Activated CD4-positive, alpha-beta T cell treated with anti-CD3 and anti-CD28 coated beads, Interleukin-2, amount 50 U/mL, for 1 hour (primary cell): ENCODE results near the gene CPA1.

Source experiments
- DNase-seq: peaks from one replicate; pipeline ENCODE4 v3.0.0-alpha.2; 2020

The CPA1 gene

DNA sequence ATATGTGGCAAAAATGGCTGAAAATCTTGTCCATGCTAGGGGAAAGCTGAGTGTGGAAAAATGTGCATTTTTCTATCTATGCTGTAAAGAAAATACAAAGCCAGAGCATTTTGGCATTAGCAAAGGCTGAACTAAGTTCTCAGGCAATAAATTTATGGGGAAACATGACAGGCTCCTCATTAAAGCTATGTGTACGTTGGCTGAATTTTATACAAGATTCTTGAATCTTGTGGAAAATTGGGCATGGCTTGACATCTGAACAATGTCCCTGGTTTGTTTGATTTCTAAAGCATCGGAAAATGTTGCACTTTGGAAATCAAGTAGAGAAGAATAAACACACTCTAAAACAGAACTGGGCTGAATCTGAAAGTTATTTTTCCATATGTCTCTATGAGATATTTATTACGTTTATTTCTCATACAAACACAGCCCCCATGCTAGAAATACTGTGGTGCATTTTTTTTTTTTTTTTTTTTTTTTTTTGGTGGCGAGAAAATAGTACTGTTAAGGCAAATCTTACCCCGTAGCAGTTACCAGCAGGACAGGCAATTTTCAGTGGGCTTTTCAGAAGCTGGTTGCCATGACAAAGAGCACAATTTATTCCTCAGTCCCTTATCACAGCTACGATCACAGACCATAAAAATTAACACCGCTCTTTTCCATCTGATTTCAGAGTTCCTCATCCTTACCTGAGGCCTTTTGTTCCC, 16.9 kb downstream of the CPA1 start:
- DNase-seq: no peak

DNA sequence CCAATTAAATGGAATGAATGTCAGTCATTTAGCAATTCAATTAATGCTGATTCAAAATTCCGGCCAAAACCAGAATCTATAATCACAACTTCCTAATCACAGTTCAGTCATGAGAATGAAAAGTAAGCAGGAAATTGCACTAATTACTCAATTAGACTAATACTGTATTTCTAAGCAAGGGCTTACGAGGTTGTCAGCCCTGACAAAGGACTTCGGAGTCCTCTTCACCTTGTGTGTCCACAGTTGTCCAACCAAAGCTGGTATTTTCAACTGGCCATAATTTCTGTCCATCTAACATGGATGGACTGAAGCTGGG, 17.4 kb downstream of the CPA1 start:
- no peak for DNase-seq

DNA sequence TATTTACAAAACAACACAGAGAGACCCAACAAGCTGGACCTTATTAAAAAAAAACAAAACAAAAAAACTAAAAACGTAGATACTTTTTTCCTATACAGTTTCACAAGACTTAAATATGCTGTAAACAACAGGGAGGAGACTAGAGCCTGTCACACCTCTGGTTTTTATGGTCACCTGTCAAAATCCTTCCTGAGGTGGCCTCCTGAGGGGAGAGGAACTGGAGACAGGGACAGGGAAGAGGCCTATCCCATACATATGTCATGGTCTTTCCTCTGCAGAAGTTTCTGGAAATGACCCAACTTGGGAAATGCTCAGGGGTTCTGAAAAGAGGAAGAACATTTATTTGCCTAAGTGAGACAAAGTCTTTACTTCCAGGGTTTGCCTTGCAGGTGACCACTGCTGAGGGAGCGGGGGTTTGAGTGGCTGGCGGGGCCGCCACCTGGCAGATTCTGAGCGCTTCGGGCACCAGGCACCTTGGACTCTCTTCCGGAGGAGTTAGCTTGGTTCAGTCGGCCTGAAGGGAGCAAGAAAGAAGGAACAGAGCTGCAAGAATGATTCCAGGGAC, 18.3 kb downstream of the CPA1 start:
- no peak for DNase-seq

DNA sequence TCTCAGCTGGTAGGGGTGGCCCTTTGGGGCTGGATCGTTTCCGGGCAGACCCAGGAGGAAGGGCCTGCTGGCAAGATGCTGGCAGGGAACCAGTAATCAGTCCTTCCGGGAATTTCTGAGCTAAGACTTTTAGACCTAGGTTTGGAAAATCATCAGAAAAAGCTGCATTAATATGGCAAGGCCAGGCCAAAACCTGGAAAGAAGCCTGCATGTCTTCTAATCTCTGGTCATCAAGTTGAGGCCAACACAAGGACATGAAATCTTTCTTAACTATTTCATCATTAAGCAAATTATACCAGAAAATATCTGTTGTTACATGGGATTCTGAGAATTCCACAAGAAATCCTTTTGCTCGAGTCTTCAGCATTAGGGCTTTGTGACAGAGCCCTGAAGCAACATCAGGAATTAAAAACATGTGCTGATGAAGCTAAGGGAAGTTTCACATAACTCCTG, 19.9 kb downstream of the CPA1 start:
- no peak for DNase-seq

DNA sequence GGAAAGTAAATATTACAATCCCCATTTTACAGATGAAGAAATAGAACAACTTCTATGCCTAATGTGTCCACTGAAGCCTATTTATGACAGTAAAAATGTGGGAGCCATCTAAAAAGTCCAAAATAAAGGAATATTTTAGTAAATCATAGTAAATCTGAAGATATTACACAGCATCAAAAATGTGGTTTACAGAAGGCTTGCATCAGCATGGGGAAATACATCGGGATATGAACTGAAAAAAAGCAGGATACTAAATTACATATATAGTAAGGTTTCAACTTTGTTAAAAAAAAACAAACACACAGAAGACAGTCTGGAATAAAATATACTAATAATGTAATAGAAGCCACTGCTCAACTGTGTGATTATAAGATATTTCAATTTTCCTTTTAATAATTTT, 20.8 kb downstream of the CPA1 start:
- DNase-seq: no peak

DNA sequence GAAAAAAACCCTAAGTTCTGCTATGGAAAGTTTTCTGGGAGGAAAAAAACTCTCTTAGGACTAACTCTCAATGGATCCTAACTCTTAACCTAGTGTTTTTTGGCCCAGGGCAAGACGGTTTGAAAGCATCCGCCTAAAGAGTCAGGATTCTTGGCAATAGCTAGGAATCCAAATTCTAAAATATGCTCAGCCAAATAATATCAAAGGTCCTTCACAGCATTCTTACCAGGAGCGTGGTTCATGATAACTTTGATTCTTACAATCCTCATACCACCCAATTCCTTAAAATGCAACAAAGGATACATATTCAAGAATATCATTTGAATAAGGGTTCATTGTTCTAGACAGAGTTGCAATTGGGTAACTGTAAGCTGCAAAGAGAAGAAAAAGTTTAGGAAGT, 21.3 kb downstream of the CPA1 start:
- DNase-seq: no peak

DNA sequence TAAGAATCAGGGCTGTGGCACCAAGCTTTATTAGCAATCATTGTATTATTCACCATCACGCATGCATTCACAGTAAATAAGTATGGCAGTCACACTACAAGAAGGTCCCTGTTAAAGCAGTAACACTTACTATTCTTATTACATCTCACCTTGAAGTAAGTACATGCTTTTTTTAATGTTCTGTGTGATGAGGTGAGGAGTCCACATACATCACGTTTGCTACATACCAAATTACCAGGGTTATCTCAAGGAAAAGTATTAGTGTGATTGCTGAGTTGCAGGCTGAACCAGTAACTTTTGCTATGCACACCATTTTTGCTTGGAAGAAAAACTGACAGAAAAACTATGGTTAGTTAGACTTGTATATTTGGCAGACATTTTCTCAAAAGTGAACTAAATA, 24.7 kb downstream of the CPA1 start:
- no peak for DNase-seq

DNA sequence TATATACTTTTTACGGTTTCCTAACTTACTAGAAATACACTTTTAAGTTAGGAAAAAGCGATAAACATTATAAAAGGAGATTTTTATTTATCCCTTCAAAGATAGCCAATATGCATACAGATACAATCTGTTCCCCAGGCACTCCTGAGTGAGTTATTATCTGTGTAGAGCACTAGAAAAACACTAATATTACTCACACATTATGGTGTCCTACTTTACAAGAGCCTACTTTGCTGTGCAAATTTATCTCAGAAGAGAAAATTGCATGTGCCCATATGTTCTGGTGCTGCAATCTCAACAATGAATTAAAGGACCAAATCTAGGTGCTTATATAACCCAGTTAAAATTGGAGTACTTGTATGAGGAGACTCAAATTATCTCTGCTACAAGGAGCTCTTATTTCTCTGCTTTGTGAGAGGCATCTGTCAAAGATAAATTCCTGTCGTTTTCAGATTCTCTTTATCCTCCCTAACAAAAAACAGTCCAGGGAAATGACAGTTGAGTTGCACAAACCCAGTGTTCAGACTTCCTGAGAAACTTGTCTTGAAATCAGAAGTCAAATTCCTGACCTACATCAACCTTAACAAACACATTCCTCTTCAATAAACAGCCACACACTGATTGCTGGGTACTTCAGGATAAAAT, 28.9 kb downstream of the CPA1 start:
- no peak for DNase-seq

DNA sequence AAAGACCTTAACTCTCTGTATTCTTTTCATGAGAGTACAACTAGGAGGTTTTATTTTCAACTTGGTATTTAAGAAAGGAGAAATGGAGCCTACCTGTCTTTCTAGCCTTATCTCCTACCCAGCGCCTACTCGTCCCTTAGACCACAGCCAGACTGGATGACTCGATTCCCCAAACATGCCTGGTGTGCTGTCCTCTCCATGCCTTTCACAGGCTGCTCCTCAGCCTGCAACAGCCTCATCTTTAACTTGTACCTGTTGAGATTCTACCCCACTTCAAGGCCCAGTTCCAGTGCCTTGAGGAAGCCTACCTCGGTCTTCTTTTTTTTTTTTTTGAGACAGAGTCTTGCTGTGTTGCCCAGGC, 29.4 kb downstream of the CPA1 start:
- DNase-seq: no peak

DNA sequence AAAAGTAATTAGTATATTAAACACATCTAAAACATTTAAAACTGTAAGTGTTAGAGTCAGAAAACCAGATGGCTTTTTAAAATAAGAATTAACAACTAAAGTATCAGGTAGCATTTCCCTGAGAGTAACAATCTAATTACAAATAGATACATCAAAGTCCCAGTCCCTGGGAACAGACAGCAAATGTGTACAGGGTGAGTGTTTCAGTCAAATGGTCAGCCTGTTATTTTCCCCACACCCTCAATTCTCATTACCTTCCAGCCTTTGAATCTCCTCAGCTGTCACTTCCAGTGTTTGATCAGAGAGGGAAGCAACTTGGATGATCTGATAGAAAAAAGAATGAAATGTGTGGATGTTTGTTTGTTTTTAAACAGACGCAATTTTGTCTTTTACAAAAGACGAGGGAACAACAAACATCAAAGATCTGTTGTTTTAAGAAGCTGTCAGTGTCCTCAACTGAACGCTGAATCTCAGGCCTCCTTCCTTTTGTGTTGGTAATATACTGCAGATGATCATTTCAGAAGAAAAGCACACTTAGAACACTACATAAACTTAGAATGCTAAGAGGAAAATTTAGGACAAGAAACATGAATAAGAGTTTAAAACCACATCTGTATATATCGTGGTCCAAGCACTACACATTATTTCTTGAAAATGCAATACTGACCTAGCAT, 30.7 kb downstream of the CPA1 start:
- no peak for DNase-seq

DNA sequence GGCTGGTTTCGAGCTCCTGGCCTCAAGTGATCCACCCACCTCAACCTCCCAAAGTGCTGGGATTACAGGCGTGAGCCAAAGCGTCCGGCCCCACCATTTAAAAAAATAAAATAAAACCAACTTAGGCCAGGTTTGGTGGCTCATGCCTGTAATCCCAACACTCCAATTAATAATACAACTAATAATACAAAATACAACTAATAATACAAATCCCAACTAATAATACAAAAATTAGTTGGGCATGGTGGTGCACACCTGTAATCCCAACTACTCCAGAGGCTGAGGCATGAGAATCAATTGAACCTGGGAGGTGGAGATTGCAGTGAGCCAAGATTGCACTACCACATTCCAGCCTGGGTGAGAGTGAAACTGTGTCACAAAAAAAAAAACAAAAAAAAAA, 32.9 kb downstream of the CPA1 start:
- DNase-seq: no peak

DNA sequence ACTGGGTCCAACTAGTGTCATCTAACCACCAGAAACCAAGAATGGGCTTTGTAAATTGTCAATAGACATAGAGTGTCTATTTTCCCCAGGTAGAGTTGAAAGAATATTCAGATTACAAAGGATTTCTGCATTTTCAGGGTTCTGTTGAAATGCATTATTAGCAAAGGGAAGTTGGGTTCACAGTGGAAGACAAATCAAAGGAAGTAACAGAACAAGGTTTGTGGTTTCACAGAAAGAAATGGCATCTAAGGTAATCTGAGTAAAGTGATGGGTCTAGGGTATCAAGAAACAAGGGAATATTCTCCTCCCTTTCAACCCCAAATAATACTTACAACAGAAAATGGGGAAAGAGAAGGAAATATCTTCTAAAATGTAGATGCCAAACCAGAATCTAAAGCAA, 34.7 kb downstream of the CPA1 start:
- DNase-seq: no peak

DNA sequence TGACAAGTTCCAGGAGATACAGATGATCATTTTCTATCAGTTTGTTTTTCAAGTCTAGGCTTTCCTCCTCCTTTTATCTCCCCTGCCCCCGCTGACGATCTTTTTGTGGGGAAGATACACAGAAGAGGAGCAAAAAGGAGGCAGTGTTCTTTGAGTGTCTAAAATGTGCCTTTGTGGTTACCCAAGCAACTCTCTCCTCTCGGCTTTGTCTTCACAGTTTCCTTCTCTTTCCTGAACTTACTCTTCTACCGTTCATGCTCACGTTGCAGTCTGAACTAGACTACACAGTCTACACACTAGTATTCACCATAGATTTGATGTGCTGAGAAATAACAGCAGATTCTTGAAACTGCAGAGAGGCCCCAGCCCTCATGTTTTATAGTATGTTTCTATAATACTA, 36.9 kb downstream of the CPA1 start:
- DNase-seq: no peak

DNA sequence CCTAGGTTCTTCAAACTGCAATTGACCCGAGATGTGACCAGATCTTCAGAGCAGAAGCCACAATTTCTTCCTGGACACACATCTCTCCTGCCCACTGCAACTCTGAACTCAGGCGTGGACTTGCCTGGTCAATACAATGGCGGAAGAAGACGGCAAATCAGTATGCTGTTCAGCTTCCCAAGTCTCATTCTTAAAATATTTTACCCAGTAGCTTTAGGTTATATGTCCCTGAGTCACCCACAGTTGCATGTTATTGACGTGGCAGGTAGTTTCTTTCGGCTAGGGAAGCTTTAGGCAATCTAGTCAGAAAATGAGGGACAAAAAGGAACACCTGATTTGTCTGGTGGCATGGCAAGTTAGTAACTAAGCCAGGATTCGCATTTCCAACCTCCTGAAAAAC, 38.0 kb downstream of the CPA1 start:
- DNase-seq: no peak

DNA sequence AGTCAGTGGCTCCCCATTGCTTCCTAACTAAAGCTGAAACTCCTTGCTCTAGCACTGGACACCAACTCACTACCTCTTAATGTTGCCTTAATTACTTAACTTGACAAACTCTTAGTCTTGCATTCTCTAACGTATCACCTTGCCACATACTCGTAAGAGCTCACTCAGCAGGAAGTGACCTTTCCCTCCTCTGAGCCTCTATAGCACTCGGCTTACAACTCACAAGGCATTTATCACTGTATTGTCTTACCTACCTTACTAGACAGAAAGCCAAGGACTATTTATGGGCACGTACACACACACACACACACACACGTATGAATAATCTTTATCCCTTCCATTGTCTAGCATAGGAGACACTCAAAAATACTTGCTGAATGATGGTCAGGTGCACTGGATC, 39.4 kb downstream of the CPA1 start:
- no peak for DNase-seq

DNA sequence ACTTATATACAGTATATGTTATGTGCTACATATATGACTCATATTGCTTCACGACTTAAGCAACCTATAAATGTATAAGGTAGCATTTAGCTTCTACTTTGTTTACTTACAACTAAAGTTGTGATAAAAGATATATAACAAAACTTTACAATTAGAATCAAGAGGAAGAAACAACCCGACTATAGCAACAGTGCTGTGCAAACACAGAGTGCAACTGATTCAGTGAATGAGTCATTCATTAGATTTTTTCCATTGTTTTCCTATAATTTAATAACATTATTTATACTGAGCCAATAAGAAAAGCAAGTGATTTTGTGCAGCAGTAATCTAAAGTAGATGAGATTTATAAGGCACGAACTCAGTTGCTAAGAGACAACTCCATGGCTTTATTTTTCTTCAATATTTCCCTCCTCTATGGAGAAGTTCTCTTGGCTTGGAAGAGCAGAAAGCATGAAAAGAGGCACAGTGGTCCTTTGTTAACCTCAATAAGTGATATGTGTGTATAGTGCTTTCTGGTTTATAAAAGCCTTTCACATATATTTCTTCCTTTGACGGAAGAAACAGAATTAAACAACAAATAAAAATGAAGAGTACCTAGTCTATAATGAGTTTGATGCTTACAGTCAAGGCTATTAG, 40.8 kb downstream of the CPA1 start:
- no peak for DNase-seq

DNA sequence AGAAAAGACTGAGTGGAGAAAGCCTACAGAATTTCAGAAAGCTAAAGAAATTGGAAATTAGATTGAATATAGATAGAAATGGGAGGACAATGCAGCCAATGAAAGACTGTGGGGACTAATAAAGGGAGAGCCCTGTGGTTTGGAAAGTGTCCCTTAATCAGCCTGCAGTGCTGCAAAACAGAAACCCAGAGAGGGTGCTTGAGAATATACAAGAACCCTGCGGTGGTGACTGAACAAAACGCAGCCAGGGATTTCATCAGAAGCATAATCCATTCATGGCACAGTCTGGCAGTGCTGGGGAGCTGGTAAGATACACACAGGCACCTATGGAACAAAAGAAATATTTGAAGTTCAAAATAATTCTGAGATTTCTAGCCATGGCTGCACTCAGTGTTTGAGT, 41.4 kb downstream of the CPA1 start:
- no peak for DNase-seq

DNA sequence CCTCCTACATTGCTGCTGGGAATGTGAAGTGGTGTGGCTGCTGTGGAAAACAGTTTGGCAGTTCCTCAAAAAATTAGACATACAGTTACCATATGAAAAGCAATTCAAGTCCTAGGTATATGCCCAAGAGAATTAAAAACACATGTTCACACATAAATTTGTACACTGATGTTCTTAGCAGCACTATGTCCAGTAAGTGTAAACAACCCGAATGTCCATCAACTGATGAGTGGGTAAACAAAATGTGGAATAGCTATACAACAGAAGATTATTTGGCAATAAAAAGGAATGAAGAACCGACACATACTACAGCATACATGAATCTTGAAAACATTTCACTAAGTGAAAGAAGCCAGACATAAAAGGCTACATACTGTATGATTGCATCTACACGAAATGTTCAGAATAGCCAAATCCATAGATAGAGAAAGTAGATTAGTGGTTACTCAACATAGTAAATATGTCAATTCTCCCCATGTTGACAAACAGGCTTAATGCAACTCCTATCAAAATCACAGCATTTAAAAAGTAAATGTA, 43.3 kb downstream of the CPA1 start:
- DNase-seq: no peak

DNA sequence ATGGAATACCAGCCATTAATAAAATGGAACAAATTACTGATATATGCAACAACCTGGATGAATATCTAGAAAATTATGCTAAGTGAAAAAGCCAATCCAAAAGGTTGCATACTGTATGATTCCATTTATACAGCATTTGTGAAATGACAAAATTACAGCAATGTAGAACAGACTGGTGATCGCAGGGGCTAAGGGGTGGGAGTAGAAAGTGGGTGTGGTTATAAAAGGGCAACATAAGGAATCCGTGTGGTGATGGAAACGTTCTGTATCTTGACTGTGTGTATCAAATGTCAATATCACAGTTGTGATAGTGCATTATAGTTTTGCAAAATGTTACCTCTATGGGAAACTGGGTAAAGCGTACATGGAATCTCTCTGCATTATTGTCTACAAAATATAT, 45.5 kb downstream of the CPA1 start:
- no peak for DNase-seq

DNA sequence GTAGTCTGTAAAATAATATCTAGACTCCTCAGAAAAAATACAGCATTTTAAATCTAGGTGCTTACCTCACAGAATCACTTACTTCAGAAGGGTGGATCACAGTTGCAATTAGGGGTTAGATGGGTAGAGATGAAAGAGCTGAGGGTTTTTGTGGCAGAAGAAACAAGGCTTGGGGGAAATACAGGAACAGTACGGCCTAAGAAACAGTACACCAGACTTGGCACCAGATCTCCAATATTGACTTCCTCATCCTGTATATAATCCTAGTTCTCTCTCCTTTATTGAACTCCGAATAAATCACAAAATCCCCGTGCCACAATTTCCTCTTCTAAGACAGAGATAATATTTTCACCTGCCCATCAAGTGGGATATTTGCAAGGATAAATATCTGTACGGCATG, 46.3 kb downstream of the CPA1 start:
- no peak for DNase-seq

DNA sequence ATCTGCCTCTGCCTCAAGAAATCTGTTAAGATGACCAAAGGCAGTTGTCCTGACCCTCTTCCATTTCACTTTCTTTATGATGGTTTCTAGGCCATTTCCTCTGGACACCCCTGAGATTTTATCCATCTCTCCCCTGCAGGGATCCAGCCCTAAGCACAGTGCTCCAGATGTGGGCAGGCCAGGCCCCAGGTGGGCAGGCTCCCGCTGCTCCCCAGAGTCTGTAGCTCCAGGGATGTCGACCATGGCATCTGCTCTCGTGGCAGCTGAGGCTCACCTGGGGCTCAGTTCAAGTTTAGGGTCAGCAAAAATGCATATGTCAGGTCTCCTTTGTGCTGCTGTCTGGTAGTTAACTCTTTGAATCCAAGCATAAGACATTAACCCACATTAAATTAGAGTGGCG, 48.7 kb downstream of the CPA1 start:
- no peak for DNase-seq

DNA sequence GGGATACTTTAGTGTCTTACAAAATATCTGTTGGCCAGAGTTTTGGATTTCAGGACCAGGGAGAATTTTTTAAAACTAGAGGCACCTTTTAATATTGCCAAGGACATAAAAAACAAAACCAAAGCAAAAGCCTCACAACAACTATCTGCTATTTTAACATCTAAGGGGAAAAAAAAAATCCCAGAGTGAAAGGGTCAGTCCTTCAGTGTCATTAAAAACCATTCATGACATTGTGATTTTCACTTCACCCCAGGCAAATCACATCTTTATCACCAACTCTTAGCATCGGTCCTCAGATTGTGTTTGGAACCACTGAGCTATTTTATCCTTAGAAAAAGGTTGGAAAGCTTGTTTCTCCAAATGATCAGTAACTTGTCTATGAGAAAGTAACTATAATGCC, 49.8 kb downstream of the CPA1 start:
- DNase-seq: no peak

DNA sequence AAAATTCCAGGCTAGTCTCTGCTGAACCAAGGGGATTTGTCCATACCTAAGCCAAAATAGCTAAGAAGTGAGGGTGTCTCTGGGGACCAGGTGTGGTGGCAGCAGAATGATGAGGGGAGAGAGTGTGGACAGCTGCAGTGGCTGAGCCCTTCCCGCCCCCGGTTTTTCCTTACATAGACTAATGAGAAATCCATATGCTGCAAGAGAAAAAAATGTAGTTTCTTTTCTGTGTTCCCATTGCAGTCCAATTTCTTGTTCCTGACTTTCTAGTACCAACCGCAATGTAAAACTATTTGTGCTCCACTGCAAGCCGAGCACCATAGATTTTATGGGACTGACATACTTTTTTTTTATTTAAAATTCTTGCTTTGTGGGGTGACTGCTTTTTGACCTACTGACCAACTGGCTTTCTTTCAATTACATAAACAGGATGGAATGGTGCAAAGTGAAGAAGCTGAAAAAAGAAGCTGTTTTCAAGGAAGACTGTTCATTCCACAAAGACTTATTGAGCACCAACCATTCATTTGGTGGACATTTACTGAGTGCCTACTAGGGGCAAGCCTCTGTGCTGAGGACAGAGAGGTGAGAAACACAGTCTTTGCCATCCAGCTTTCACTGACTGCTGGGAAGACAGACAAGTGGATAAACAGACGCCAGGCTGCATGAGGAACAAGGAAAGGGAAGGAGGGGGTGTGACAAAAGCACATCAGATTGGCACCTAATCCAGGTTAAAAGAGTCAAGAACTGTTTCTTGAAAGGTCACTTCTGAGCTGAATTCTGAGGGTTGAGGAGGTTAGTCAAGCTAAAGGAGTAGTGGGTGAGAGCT, 50.8 kb downstream of the CPA1 start:
- DNase-seq: no peak
